ENCODE results near the gene TLE4.

TLE4 gene

DNA sequence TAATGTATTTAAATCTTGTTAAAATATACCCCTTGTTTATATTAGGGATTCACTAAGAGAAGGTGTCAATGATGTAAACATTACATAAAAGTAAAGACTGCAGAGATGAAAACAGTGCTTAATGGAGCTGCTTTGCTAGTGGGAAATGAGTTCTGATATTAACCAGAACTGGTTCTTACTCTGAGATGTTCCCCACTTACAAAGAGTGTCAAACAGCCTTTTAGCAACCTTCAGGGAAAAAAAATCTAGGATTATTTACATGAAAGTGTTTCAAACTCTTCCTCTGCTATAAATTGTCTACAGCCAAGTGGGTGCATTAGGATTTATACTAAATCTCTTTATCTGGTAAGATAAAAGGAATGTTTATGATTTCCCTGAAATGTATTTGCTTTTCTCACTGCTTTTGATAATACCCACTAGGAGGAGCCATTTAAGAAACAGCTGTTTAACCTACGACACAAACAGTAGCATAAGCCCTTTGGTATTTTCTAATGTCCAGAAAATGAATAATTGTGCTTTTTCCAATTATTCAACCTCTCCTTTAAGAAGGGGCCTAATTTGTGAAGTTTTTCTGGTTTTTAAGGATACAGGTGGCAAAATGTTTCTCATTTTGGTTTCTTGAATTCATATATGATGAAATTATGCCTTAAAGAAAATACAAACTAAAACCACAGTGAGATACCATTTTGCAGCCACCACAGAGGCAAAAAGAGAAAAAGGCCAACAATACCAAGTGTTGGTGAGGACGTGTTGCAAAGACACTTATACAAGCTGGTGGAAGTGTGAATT lies 186.3 kb downstream of the TLE4 start:
- Histone ChIP-seq H3K9ac (ENCODE audit: low read length) (no peak overlapping the region), H3K27me3 (replicated peaks; ENCODE audit: control insufficient read depth, insufficient read depth, low read length) (peaks cover 26% of the 10 kb centered on the region), H3K4me3 (ENCODE audit: low read length) (no peak overlapping the region), H3K9me3 (ENCODE audit: control insufficient read depth, low read length) (no peaks in the 10 kb centered on the region), H3K4me1 (ENCODE audit: control insufficient read depth, insufficient read depth, low read length) (peaks cover 12% of the 10 kb centered on the region), H3K36me3 (ENCODE audit: control insufficient read depth, insufficient read depth, low read length, severe bottlenecking) (no peaks in the 10 kb centered on the region)
- no peak for DNase-seq (ENCODE audit: low read depth)

DNA sequence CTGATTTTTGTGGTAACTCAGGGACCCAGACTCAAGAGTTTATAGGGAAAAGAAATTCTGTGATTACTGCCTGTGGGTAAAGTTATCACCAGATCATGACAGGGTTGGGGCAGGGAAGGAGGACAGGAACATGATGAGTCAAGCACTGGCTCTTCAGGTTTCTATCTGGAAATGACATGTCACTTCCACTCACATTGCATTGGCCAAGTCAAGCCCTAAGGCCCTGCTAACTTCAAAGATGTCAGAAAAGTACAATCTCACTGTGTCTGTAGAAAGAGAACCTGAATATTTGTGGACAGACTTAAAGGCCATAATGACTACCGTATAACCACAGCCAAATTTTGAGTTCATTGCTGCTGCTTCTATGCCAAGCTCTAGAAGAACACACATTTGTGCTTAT lies 187.7 kb downstream of the TLE4 start:
- Histone ChIP-seq H3K27me3 (replicated peaks; ENCODE audit: control insufficient read depth, insufficient read depth, low read length) (peaks cover 23% of the 10 kb centered on the region), H3K4me3 (ENCODE audit: low read length) (no peak overlapping the region), H3K9ac (ENCODE audit: low read length) (no peak overlapping the region), H3K4me1 (ENCODE audit: control insufficient read depth, insufficient read depth, low read length) (peaks cover 19% of the 10 kb centered on the region), H3K36me3 (ENCODE audit: control insufficient read depth, insufficient read depth, low read length, severe bottlenecking) (no peaks in the 10 kb centered on the region), H3K9me3 (ENCODE audit: control insufficient read depth, low read length) (no peaks in the 10 kb centered on the region)
- no peak for DNase-seq (ENCODE audit: low read depth)

DNA sequence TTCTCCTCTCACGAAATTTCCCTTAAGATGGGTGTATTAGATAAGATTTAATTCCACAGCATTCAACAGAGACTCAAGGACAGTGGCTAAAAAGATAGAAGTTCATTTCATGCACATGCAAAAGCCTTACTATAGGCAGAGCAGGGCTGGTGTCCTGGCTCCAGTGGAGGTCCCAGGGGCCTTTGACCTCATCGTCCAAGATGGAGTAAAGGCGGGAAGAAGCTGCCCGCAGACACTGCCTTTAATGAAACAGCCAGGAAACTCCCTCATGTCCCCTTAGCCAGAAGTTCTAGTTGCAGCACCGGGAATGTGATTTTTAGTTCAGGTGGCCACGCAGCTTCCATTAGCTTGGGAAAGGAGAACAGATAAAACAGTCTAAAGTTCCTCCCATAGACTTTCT lies 190.3 kb downstream of the TLE4 start:
- Histone ChIP-seq H3K27me3 (replicated peaks; ENCODE audit: control insufficient read depth, insufficient read depth, low read length) (peaks cover 39% of the 10 kb centered on the region), H3K4me3 (ENCODE audit: low read length) (no peak overlapping the region), H3K36me3 (ENCODE audit: control insufficient read depth, insufficient read depth, low read length, severe bottlenecking) (no peaks in the 10 kb centered on the region), H3K4me1 (ENCODE audit: control insufficient read depth, insufficient read depth, low read length) (peaks cover 23% of the 10 kb centered on the region), H3K9me3 (ENCODE audit: control insufficient read depth, low read length) (no peaks in the 10 kb centered on the region), H3K9ac (ENCODE audit: low read length) (no peak overlapping the region)
- DNase-seq (ENCODE audit: low read depth) = no peak

DNA sequence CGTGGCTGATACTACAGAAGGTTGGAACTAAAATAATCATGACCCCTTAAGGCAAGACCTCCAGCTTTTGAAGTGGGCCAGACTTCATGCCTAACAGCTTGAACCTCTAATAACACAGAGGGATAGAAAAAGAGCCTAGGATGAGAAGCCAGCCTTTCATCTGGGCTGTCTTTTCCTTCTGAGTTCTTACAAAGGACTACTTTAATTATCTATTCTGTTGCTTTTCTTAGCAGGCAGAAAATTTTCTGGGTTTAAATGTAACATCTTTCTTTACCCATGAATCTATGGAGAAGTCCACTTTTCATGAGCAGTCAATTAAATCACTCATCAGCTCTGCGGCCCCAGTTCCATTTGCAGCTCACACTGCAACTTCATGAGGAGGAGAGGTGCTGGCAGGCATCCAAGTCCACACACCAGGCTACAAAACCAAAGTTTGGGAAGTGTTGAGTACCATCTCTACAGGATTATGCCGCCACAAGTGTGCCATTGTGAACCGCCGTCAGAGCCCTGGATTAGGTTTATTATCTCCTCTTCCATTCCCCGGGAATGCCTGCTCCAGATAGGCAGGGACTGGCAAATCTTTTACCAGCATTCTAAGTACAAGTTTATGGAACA lies 192.0 kb downstream of the TLE4 start:
- no peak for DNase-seq (ENCODE audit: low read depth)
- no peak overlapping the region for H3K4me3 ChIP-seq (ENCODE audit: low read length)
- peaks cover 13% of the 10 kb centered on the region for H3K4me1 ChIP-seq (ENCODE audit: control insufficient read depth, insufficient read depth, low read length)
- H3K9me3 ChIP-seq (ENCODE audit: control insufficient read depth, low read length) = no peaks in the 10 kb centered on the region
- H3K27me3 ChIP-seq (replicated peaks; ENCODE audit: control insufficient read depth, insufficient read depth, low read length) = peaks cover 56% of the 10 kb centered on the region
- no peaks in the 10 kb centered on the region for H3K36me3 ChIP-seq (ENCODE audit: control insufficient read depth, insufficient read depth, low read length, severe bottlenecking)
- no peak overlapping the region for H3K9ac ChIP-seq (ENCODE audit: low read length)

GRCh38 chr9:79764374-79764773 lies 192.6 kb downstream of the TLE4 start:
- Histone ChIP-seq H3K4me3 (ENCODE audit: low read length) (peak overlapping the region; percentile 13), H3K9ac (ENCODE audit: low read length) (no peak overlapping the region), H3K4me1 (ENCODE audit: control insufficient read depth, insufficient read depth, low read length) (peaks cover 13% of the 10 kb centered on the region), H3K9me3 (ENCODE audit: control insufficient read depth, low read length) (no peaks in the 10 kb centered on the region), H3K36me3 (ENCODE audit: control insufficient read depth, insufficient read depth, low read length, severe bottlenecking) (no peaks in the 10 kb centered on the region), H3K27me3 (replicated peaks; ENCODE audit: control insufficient read depth, insufficient read depth, low read length) (peaks cover 62% of the 10 kb centered on the region)
- peak; percentile 93 for DNase-seq (ENCODE audit: low read depth)

- H3K4me3 ChIP-seq (ENCODE audit: low read length) = no peak overlapping the region
- no peaks in the 10 kb centered on the region for H3K36me3 ChIP-seq (ENCODE audit: control insufficient read depth, insufficient read depth, low read length, severe bottlenecking)
- H3K27me3 ChIP-seq (replicated peaks; ENCODE audit: control insufficient read depth, insufficient read depth, low read length) = peaks cover 62% of the 10 kb centered on the region
- peaks cover 13% of the 10 kb centered on the region for H3K4me1 ChIP-seq (ENCODE audit: control insufficient read depth, insufficient read depth, low read length)
- H3K9me3 ChIP-seq (ENCODE audit: control insufficient read depth, low read length) = no peaks in the 10 kb centered on the region
- no peak for DNase-seq (ENCODE audit: low read depth)
- H3K9ac ChIP-seq (ENCODE audit: low read length) = no peak overlapping the region
Observed at GRCh38 chr9:79765466-79765865, 193.7 kb downstream of the TLE4 start.

- Histone ChIP-seq H3K36me3 (ENCODE audit: control insufficient read depth, insufficient read depth, low read length, severe bottlenecking) (no peaks in the 10 kb centered on the region), H3K9ac (ENCODE audit: low read length) (no peak overlapping the region), H3K27me3 (replicated peaks; ENCODE audit: control insufficient read depth, insufficient read depth, low read length) (peaks cover 63% of the 10 kb centered on the region), H3K4me1 (ENCODE audit: control insufficient read depth, insufficient read depth, low read length) (peaks cover 13% of the 10 kb centered on the region), H3K4me3 (ENCODE audit: low read length) (no peak overlapping the region), H3K9me3 (ENCODE audit: control insufficient read depth, low read length) (no peaks in the 10 kb centered on the region)
- no peak for DNase-seq (ENCODE audit: low read depth)
Observed at GRCh38 chr9:79766091-79766490, 194.3 kb downstream of the TLE4 start.

DNA sequence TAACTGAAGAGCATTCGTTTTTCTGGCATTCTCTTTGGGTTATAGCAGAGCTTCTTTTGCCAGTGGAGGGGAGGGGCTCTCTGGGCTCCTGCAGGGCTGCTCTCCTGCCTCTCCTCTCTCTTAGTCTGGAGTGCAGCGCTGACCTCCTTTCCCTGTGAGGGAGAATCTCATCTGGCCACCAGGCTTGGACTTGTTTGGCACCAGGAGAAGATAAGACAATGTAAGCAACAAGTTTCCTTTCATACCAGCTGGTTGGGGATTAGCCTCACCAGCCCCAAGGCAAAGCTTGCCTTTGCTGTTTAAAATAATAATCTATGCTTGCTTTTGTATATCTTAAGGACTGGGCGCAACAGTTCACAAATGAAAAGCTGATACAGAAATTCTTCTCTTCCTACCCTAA lies 196.4 kb downstream of the TLE4 start:
- H3K9ac ChIP-seq (ENCODE audit: low read length) = no peak overlapping the region
- peak; percentile 57 for DNase-seq (ENCODE audit: low read depth)
- peaks cover 62% of the 10 kb centered on the region for H3K27me3 ChIP-seq (replicated peaks; ENCODE audit: control insufficient read depth, insufficient read depth, low read length)
- no peaks in the 10 kb centered on the region for H3K9me3 ChIP-seq (ENCODE audit: control insufficient read depth, low read length)
- peaks cover 13% of the 10 kb centered on the region for H3K4me1 ChIP-seq (ENCODE audit: control insufficient read depth, insufficient read depth, low read length)
- no peak overlapping the region for H3K4me3 ChIP-seq (ENCODE audit: low read length)
- H3K36me3 ChIP-seq (ENCODE audit: control insufficient read depth, insufficient read depth, low read length, severe bottlenecking) = no peaks in the 10 kb centered on the region

- peak; percentile 25 for DNase-seq (ENCODE audit: low read depth)
- Histone ChIP-seq H3K4me3 (ENCODE audit: low read length) (no peak overlapping the region), H3K4me1 (ENCODE audit: control insufficient read depth, insufficient read depth, low read length) (peaks cover 4% of the 10 kb centered on the region)
Observed at GRCh38 chr9:79769476-79770275, 197.9 kb downstream of the TLE4 start.

DNA sequence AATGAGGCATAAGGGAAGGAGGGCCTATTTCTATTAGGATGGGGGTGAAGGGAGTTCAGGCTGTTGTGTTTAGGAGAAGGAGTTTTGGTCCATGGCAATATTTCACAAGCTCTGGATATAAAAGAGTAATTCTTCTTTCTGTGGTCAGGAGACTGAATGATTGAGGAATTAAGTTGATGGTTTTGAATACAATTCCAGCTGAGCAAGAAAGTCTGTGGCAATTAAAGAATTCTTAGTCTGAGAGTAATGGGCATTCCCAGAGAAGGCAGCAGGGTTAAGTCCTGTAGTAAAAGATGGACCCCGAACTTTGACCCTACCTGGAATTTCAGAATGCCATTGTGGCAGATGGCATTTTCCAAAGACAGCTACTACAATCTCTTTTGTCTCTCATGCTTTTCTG lies 202.6 kb downstream of the TLE4 start:
- H3K4me1 ChIP-seq (ENCODE audit: control insufficient read depth, insufficient read depth, low read length) = no peaks in the 10 kb centered on the region
- peaks cover 27% of the 10 kb centered on the region for H3K27me3 ChIP-seq (replicated peaks; ENCODE audit: control insufficient read depth, insufficient read depth, low read length)
- no peak overlapping the region for H3K9ac ChIP-seq (ENCODE audit: low read length)
- H3K4me3 ChIP-seq (ENCODE audit: low read length) = no peak overlapping the region
- no peaks in the 10 kb centered on the region for H3K36me3 ChIP-seq (ENCODE audit: control insufficient read depth, insufficient read depth, low read length, severe bottlenecking)
- DNase-seq (ENCODE audit: low read depth) = no peak
- H3K9me3 ChIP-seq (ENCODE audit: control insufficient read depth, low read length) = no peaks in the 10 kb centered on the region

More at GRCh38 chr9:79769476-79770275, 197.9 kb downstream of the TLE4 start:
- no peak overlapping the region for H3K9ac ChIP-seq (ENCODE audit: low read length)
- H3K9me3 ChIP-seq (ENCODE audit: control insufficient read depth, low read length) = no peaks in the 10 kb centered on the region
- no peaks in the 10 kb centered on the region for H3K36me3 ChIP-seq (ENCODE audit: control insufficient read depth, insufficient read depth, low read length, severe bottlenecking)
- peaks cover 65% of the 10 kb centered on the region for H3K27me3 ChIP-seq (replicated peaks; ENCODE audit: control insufficient read depth, insufficient read depth, low read length)

Measured in adipocyte (in vitro differentiated cells).